GM23338 (cell line): Measurements from ENCODE around the gene MYO5A. TPM values are rescaled to one million over a fixed set of nuclear protein-coding genes. Genes with fewer than 3 reads are reported as not detected.

Experiments
- ATAC-seq: fragments of 200-7000 bp; cut with Tn5 transposase; 3 replicates; pipeline ENCODE4 v1.9.1; 2020
- DNase-seq: peaks from one replicate; pipeline ENCODE4 v3.0.0-alpha.2; 2015; ENCODE audit warnings: low spot score
- H2AFZ ChIP-seq: fragments of 200-600 bp; sonication (generic); 2 replicates; pipeline ENCODE4 v1.8.0; 2016; ENCODE audit warnings: antibody characterized with exemption, mild to moderate bottlenecking, moderate library complexity
- H3F3A ChIP-seq: fragments of 200-600 bp; sonication (generic); replicated peaks from 2 replicates; pipeline ENCODE4 v1.8.0; 2017; ENCODE audit warnings: antibody characterized with exemption, mixed run types, low read depth
- H3K27ac ChIP-seq: fragments of 200-600 bp; sonication (generic); 2 replicates; pipeline ENCODE4 v1.6.1; 2016; ENCODE audit warnings: low read depth
- H3K27me3 ChIP-seq: fragments of 200-600 bp; sonication (generic); 2 replicates; pipeline ENCODE4 v1.8.0; 2016; ENCODE audit warnings: mild to moderate bottlenecking, mixed run types, moderate library complexity; ENCODE audit not compliant: insufficient read depth
- H3K36me3 ChIP-seq: fragments of 200-600 bp; sonication (generic); 2 replicates; pipeline ENCODE4 v1.8.0; 2016; ENCODE audit warnings: mild to moderate bottlenecking; ENCODE audit not compliant: insufficient read depth
- H3K4me1 ChIP-seq: fragments of 200-600 bp; sonication (generic); 2 replicates; pipeline ENCODE4 v1.8.0; 2016; ENCODE audit warnings: mild to moderate bottlenecking, moderate library complexity; ENCODE audit not compliant: insufficient read depth
- H3K4me2 ChIP-seq: fragments of 200-600 bp; sonication (generic); 2 replicates; pipeline ENCODE4 v1.7.1; 2017; ENCODE audit warnings: mixed run types
- H3K4me3 ChIP-seq: fragments of 200-600 bp; sonication (generic); 2 replicates; pipeline ENCODE4 v1.6.1; 2016; ENCODE audit warnings: mixed run types
- H3K79me2 ChIP-seq: fragments of 200-600 bp; sonication (generic); replicated peaks from 2 replicates; pipeline ENCODE4 v1.8.0; 2017; ENCODE audit warnings: mild to moderate bottlenecking; ENCODE audit not compliant: insufficient read depth
- H3K9me2 ChIP-seq: fragments of 200-600 bp; sonication (generic); 2 replicates; pipeline ENCODE4 v1.8.0; 2017; ENCODE audit not compliant: insufficient read depth
- H4K20me1 ChIP-seq: fragments of 200-600 bp; sonication (generic); replicated peaks from 2 replicates; pipeline ENCODE4 v1.8.0; 2017; ENCODE audit warnings: mild to moderate bottlenecking; ENCODE audit not compliant: insufficient read depth
- H3K27ac Mint-ChIP-seq: 2 replicates; pipeline ENCODE4 v1.8.0; 2020; ENCODE audit warnings: inconsistent platforms, mild to moderate bottlenecking, moderate library complexity, mixed read lengths
- H3K27me3 Mint-ChIP-seq: 3 replicates; pipeline ENCODE4 v1.8.0; 2022; ENCODE audit warnings: low read depth, mild to moderate bottlenecking, moderate library complexity, mixed read lengths, inconsistent platforms; ENCODE audit not compliant: insufficient read depth, poor library complexity
- H3K36me3 Mint-ChIP-seq: 3 replicates; pipeline ENCODE4 v1.8.0; 2021; ENCODE audit warnings: low read depth, mild to moderate bottlenecking, inconsistent platforms, moderate library complexity, mixed read lengths
- H3K4me1 Mint-ChIP-seq: 3 replicates; pipeline ENCODE4 v1.8.0; 2020; ENCODE audit warnings: mild to moderate bottlenecking, inconsistent platforms, mixed read lengths
- H3K4me3 Mint-ChIP-seq: 3 replicates; pipeline ENCODE4 v1.8.0; 2021; ENCODE audit warnings: moderate library complexity, mild to moderate bottlenecking, inconsistent platforms, mixed read lengths
- H3K9me3 Mint-ChIP-seq: 3 replicates; pipeline ENCODE4 v1.8.0; 2020; ENCODE audit warnings: moderate library complexity, mild to moderate bottlenecking, inconsistent platforms, mixed read lengths
- CREB1 ChIP-seq: fragments of 250-450 bp; sonication (Bioruptor Pico); IDR thresholded peaks from 2 replicates; pipeline ENCODE4 v1.5.0; 2020; ENCODE audit warnings: low read depth, mild to moderate bottlenecking, moderate library complexity
- ETS1 ChIP-seq: IDR thresholded peaks from 2 replicates; pipeline ENCODE4 v1.6.1; 2016; ENCODE audit warnings: antibody characterized with exemption
- EZH2 ChIP-seq: fragments of 200-600 bp; sonication (generic); IDR thresholded peaks from one replicate; pipeline ENCODE4 v1.8.0; 2017; ENCODE audit warnings: antibody characterized with exemption, mild to moderate bottlenecking, low read depth; ENCODE audit not compliant: unreplicated experiment
- EZH2phosphoT487 ChIP-seq: fragments of 200-600 bp; sonication (generic); IDR thresholded peaks from one replicate; pipeline ENCODE4 v1.8.1; 2018; ENCODE audit warnings: antibody characterized with exemption; ENCODE audit not compliant: unreplicated experiment
- JUNB ChIP-seq: IDR thresholded peaks from one replicate; pipeline ENCODE4 v1.6.1; 2016; ENCODE audit warnings: antibody characterized with exemption; ENCODE audit not compliant: unreplicated experiment
- NANOG ChIP-seq: IDR thresholded peaks from 2 replicates; pipeline ENCODE4 v1.6.1; 2016; ENCODE audit warnings: antibody characterized with exemption, borderline replicate concordance
- POLR2AphosphoS5 ChIP-seq: IDR thresholded peaks from 2 replicates; pipeline ENCODE4 v1.6.1; 2016; ENCODE audit warnings: antibody characterized with exemption, low read depth
- REST ChIP-seq: IDR thresholded peaks from one replicate; pipeline ENCODE4 v1.6.1; 2018; ENCODE audit warnings: antibody characterized with exemption; ENCODE audit not compliant: unreplicated experiment
- ZNF114 ChIP-seq: fragments of 250-450 bp; sonication (Bioruptor Pico); IDR thresholded peaks from 2 replicates; pipeline ENCODE4 v1.5.0; 2020; ENCODE audit warnings: mild to moderate bottlenecking, moderate library complexity
- ZNF462 ChIP-seq: fragments of 250-450 bp; sonication (Bioruptor Pico); IDR thresholded peaks from 2 replicates; pipeline ENCODE4 v1.5.0; 2020; ENCODE audit warnings: mild to moderate bottlenecking, moderate library complexity
- polyA plus RNA-seq: library from polyadenylated mRNA; unstranded; fragments of >200 nt; fragmentation: Nextera tagmentation; extraction: Ambion mirVana; gene quantifications from 2 replicates; pipeline ENCODE4 v1.2.1, GENCODE V29; 2016
- total RNA-seq: library from RNA; depleted of rRNA; stranded (reverse); fragments of >200 nt; shearing (Covaris generic); gene quantifications from 2 replicates; pipeline ENCODE4 v1.2.3, GENCODE V29; 2014

Gene MYO5A
- total and polyA plus RNA-seq, 2 experiments from 2014 or later, result 5.7 to 31.8 TPM

DNA sequence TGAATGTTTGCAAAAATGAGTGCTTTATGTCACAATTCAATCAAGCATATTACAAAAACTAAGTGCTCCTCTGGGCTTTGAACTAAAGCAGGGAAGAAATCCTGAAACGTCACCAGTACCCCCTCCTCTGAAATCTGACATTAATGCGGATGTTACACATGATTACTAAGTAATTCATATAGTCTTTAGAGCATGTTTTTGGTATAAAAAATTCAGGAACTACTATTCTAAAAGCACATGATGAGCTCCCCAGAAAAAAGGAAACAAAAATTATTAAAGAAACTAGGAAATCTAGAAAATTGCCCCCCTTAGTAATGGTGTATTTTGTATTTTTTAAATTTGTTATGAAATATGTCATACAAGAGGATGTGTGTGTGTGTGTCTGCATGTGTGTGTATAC is 87.7 kb downstream of the MYO5A start:
- H3K27ac Mint-ChIP-seq, result no peak overlapping the region
- 0 out of 2 replicates have a peak, but pooled peaks cover 4% of the 10 kb centered on the region for H4K20me1 ChIP-seq
- H3K36me3 ChIP-seq, result no peaks in the 10 kb centered on the region
- no peak for TF ChIP-seq EZH2
- TF ChIP-seq JUNB, result no peak
- TF ChIP-seq ZNF114 (CRISPR knock-in tag), result no peak
- TF ChIP-seq ZNF462 (CRISPR knock-in tag), result no peak
- no peak for TF ChIP-seq EZH2phosphoT487
- TF ChIP-seq ETS1, result no peak
- TF ChIP-seq CREB1 (CRISPR knock-in tag), result no peak
- TF ChIP-seq NANOG, result no peak
- no peak for TF ChIP-seq REST
- TF ChIP-seq POLR2AphosphoS5, result no peak
- no peak overlapping the region for H2AFZ ChIP-seq
- peaks cover 9% of the 10 kb centered on the region; the same call in 1 of the 2 replicates for H3K79me2 ChIP-seq
- peaks cover 4% of the 10 kb centered on the region for H3K27me3 Mint-ChIP-seq
- ATAC-seq, result no peak
- no peak overlapping the region for H3K4me2 ChIP-seq
- no peaks in the 10 kb centered on the region for H3K27me3 ChIP-seq
- no peak for DNase-seq
- no peaks in the 10 kb centered on the region for H3F3A ChIP-seq
- peaks cover 10% of the 10 kb centered on the region; the same call in 1 of the 2 replicates for H3K4me1 ChIP-seq
- peaks cover 9% of the 10 kb centered on the region for H3K36me3 Mint-ChIP-seq
- H3K9me3 Mint-ChIP-seq, result peaks cover 10% of the 10 kb centered on the region
- H3K4me1 Mint-ChIP-seq, result peaks cover 22% of the 10 kb centered on the region
- H3K4me3 ChIP-seq, result no peak overlapping the region
- no peak overlapping the region for H3K27ac ChIP-seq
- no peak overlapping the region for H3K4me3 Mint-ChIP-seq
- H3K9me2 ChIP-seq, result peaks cover 10% of the 10 kb centered on the region; the same call in 1 of the 2 replicates
